ENCODE results near the gene ERI3. TPM values are rescaled to one million over a fixed set of nuclear protein-coding genes. Genes with fewer than 3 reads are reported as not detected.

ERI3 gene
- total and polyA plus RNA-seq, 9 of the 15 experiments (the other 6 are each of a cell fraction or from before 2014, with no cell fraction given): 47.8 to 93.4 (median 67.2) TPM

- TF ChIP-seq PKNOX1 (IDR thresholded peaks at IDR 0.05): peak; percentile 94
- TF ChIP-seq CBFB (CRISPR knock-in tag; IDR thresholded peaks at IDR 0.05): no peak
- TF ChIP-seq GATAD2B (IDR thresholded peaks at IDR 0.05; ENCODE audit: borderline replicate concordance): no peak
- TF ChIP-seq TEAD4 (IDR thresholded peaks at IDR 0.05; ENCODE audit: low read length): peak; percentile 83
- TF ChIP-seq TEAD4 (CRISPR knock-in tag; IDR thresholded peaks at IDR 0.05; ENCODE audit: borderline replicate concordance): no peak
- TF ChIP-seq MYNN (IDR thresholded peaks at IDR 0.05): no peak
- TF ChIP-seq MYNN (CRISPR knock-in tag; IDR thresholded peaks at IDR 0.05): no peak
- TF ChIP-seq MTA1 (IDR thresholded peaks at IDR 0.05; ENCODE audit: borderline replicate concordance): peak; percentile 21; the same call in 1 of the 2 replicates
- TF ChIP-seq MITF (IDR thresholded peaks at IDR 0.05): no peak
- TF ChIP-seq HDAC2 (IDR thresholded peaks at IDR 0.05): no peak
- peak; percentile 57 for TF ChIP-seq MAFG (tag; conservative IDR thresholded peaks at IDR 0.05)
- TF ChIP-seq CHCHD3 (CRISPR knock-in tag; IDR thresholded peaks at IDR 0.05): no peak
- no peak for TF ChIP-seq HNRNPLL (IDR thresholded peaks at IDR 0.05; ENCODE audit: low read depth, low read length, poor library complexity, severe bottlenecking)
- TF ChIP-seq ZFP30 (CRISPR knock-in tag; IDR thresholded peaks at IDR 0.05; ENCODE audit: borderline replicate concordance): no peak
- no peak for TF ChIP-seq ZFP1 (CRISPR knock-in tag; IDR thresholded peaks at IDR 0.05)
- no peak for TF ChIP-seq MEF2D (tag; conservative IDR thresholded peaks at IDR 0.05; ENCODE audit: low read depth)
- no peak for TF ChIP-seq DEAF1 (CRISPR knock-in tag; IDR thresholded peaks at IDR 0.05)
- TF ChIP-seq U2AF2 (optimal IDR thresholded peaks at IDR 0.05; ENCODE audit: low read depth, low read length): no peak
- no peak for TF ChIP-seq ZBTB9 (CRISPR knock-in tag; IDR thresholded peaks at IDR 0.05)
- peak; percentile 82 for TF ChIP-seq KDM1A (IDR thresholded peaks at IDR 0.05)
- no peak for TF ChIP-seq ILK (tag; IDR thresholded peaks at IDR 0.05; ENCODE audit: borderline replicate concordance, low read depth)
- TF ChIP-seq TFE3 (CRISPR knock-in tag; IDR thresholded peaks at IDR 0.05): no peak
These were observed 114.0 kb downstream of the ERI3 start (continued) for GRCh38 chr1:44240802-44241671.
